Measurements from ENCODE around the gene INF2.
"Not testable (repeated sequence)": the region's sequence is repeated elsewhere in the genome, so short reads cannot be mapped to it uniquely, and the experiment has no call there.

- not testable (repeated sequence) for TF ChIP-seq CTCF, POLR2A (IDR thresholded peaks at IDR 0.05)
Observed at GRCh38 chr14:104672119-104672518, 17.3 kb upstream of the INF2 start.

Data from right lobe of liver (tissue), 4 donors.